Esophagus muscularis mucosa (tissue), 3 donors: ENCODE results near the gene EAF1.
"Not testable (repeated sequence)": the region's sequence is repeated elsewhere in the genome, so short reads cannot be mapped to it uniquely, and the experiment has no call there.

Experiments
- CTCF ChIP-seq, 3 experiments: fragments of 200-600 bp in 2 of 3; fragments of 450-650 bp in 1 of 3; sonication (generic) in 2 of 3; IDR thresholded peaks; one replicate each; pipeline ENCODE4 v1.5.1; 2017 to 2019; ENCODE audit warnings: antibody characterized with exemption in 3 of 3, mild to moderate bottlenecking in 2 of 3, moderate library complexity in 1 of 3
- EP300 ChIP-seq: sonication (generic); formaldehyde crosslinking; IDR thresholded peaks from one replicate; pipeline ENCODE4 v1.6.1; 2017; ENCODE audit warnings: antibody characterized with exemption

GRCh38 chr3:15386654-15386955 is 40.8 kb upstream of the EAF1 start:
- TF ChIP-seq EP300; CTCF (IDR thresholded peaks at IDR 0.05): not testable (repeated sequence)
